Erythroblast (primary cell): ENCODE results near the gene BRPF1.

Experiments used
- GATA1 ChIP-seq: IDR thresholded peaks from 2 replicates; pipeline ENCODE4 v1.6.1; 2011; ENCODE audit warnings: low read depth, mild to moderate bottlenecking, control low read depth, low read length, moderate library complexity
- POLR2A ChIP-seq: IDR thresholded peaks from 2 replicates; pipeline ENCODE4 v1.6.1; 2011; ENCODE audit warnings: mild to moderate bottlenecking, low read length

- TF ChIP-seq POLR2A (no peak), GATA1 (no peak)
These were observed 23.1 kb downstream of the BRPF1 start for GRCh38 chr3:9754678-9755077.
